SK-N-SH (cell line): ENCODE data around the gene BRD4. TPM values are rescaled to one million over a fixed set of nuclear protein-coding genes. Genes with fewer than 3 reads are reported as not detected.

Source experiments
- CTCF ChIA-PET: fragments of 300-600, 350-600 bp; formaldehyde crosslinking; extraction: SDS; loops from one replicate; lab custom pipeline; 2021; lab: Yijun Ruan, JAX
- POLR2A ChIA-PET: fragments of 350-600 bp; sonication (Branson Sonifier 250); formaldehyde crosslinking; extraction: SDS; loops from one replicate; lab custom pipeline; 2020; ENCODE audit warnings: antibody characterized with exemption, inconsistent platforms; lab: Yijun Ruan, JAX
- DNase-seq: peaks from one replicate; pipeline ENCODE4 v3.0.0; 2012
- H2AFZ ChIP-seq: fragments of 200-600 bp; sonication (generic); 2 replicates; pipeline ENCODE4 v1.8.1; 2016; ENCODE audit warnings: antibody characterized with exemption, mild to moderate bottlenecking, low read depth
- H3F3A ChIP-seq: fragments of 200-600 bp; sonication (generic); replicated peaks from 2 replicates; pipeline ENCODE3; 2016; ENCODE audit warnings: antibody characterized with exemption, mild to moderate bottlenecking; ENCODE audit not compliant: insufficient read depth
- H3K27ac ChIP-seq, 2 experiments: fragments of 200-500 bp in 1 of 2; fragments of 200-600 bp in 1 of 2; sonication (Bioruptor generic) in 1 of 2; sonication (generic), shearing (Covaris generic) in 1 of 2; 2 replicates each; pipeline versions ENCODE4 v1.5.1 to v1.6.1; 2014 to 2016; ENCODE audit warnings: low read depth in 2 of 2, inconsistent platforms in 1 of 2, low read length in 1 of 2, mild to moderate bottlenecking in 1 of 2, mixed read lengths in 1 of 2
- H3K27me3 ChIP-seq: fragments of 200-600 bp; sonication (generic), shearing (Covaris generic); 2 replicates; pipeline ENCODE4 v1.6.1; 2016; ENCODE audit warnings: mixed run types; ENCODE audit not compliant: insufficient read depth
- H3K36me3 ChIP-seq, 2 experiments: fragments of 200-500 bp in 1 of 2; fragments of 200-600 bp in 1 of 2; sonication (Bioruptor generic) in 1 of 2; sonication (generic) in 1 of 2; replicated peaks in 1 of 2; 2 replicates each; pipeline versions ENCODE3 to v1.5.1; 2014 to 2016; ENCODE audit warnings: low read length in 1 of 2, mild to moderate bottlenecking in 1 of 2; ENCODE audit not compliant: insufficient read depth in 2 of 2, control insufficient read depth in 1 of 2
- H3K4me1 ChIP-seq, 2 experiments: fragments of 200-500 bp in 1 of 2; fragments of 200-600 bp in 1 of 2; sonication (Bioruptor generic) in 1 of 2; sonication (generic), shearing (Covaris generic) in 1 of 2; 2 replicates each; pipeline versions ENCODE4 v1.5.1 to v1.6.1; 2014 to 2016; ENCODE audit warnings: low read depth in 1 of 2, low read length in 1 of 2, mixed run types in 1 of 2; ENCODE audit not compliant: insufficient read depth in 2 of 2, control insufficient read depth in 1 of 2
- H3K4me2 ChIP-seq: fragments of 200-600 bp; sonication (generic), shearing (Covaris generic); 2 replicates; pipeline ENCODE4 v1.6.1; 2017; ENCODE audit warnings: mixed run types
- H3K4me3 ChIP-seq, 2 experiments: fragments of 200-500 bp in 1 of 2; fragments of 200-600 bp in 1 of 2; sonication (Bioruptor generic) in 1 of 2; sonication (generic), shearing (Covaris generic) in 1 of 2; 2 replicates each; pipeline versions ENCODE4 v1.5.1 to v1.8.1; 2014 to 2016; ENCODE audit warnings: low read depth in 2 of 2, inconsistent platforms in 1 of 2, low read length in 1 of 2, mild to moderate bottlenecking in 1 of 2, mixed read lengths in 1 of 2, moderate library complexity in 1 of 2
- H3K79me2 ChIP-seq: fragments of 200-600 bp; sonication (generic); 2 replicates; pipeline ENCODE4 v1.8.1; 2017; ENCODE audit warnings: mild to moderate bottlenecking; ENCODE audit not compliant: insufficient read depth
- H3K9ac ChIP-seq: fragments of 200-600 bp; sonication (generic); 2 replicates; pipeline ENCODE4 v1.6.1; 2017; ENCODE audit warnings: mixed run types
- H3K9me2 ChIP-seq: fragments of 200-600 bp; sonication (generic); 2 replicates; pipeline ENCODE4 v1.6.1; 2017; ENCODE audit warnings: mixed run types
- H3K9me3 ChIP-seq: fragments of 200-600 bp; sonication (generic); 2 replicates; pipeline ENCODE4 v1.6.1; 2017; ENCODE audit warnings: mixed run types, mild to moderate bottlenecking, moderate library complexity
- H4K20me1 ChIP-seq: fragments of 200-600 bp; sonication (generic); 2 replicates; pipeline ENCODE4 v1.6.1; 2017; ENCODE audit warnings: mild to moderate bottlenecking, mixed run types; ENCODE audit not compliant: insufficient read depth
- EP300 ChIP-seq, 2 experiments: IDR thresholded peaks; 2 replicates each; pipeline versions ENCODE4 v1.4.0 to v1.6.1; 2012; ENCODE audit warnings: borderline replicate concordance in 1 of 2, low read depth in 1 of 2, low read length in 1 of 2
- GABPA ChIP-seq: IDR thresholded peaks from 2 replicates; pipeline ENCODE4 v1.4.0; 2012; ENCODE audit warnings: low read depth, mild to moderate bottlenecking
- MAX ChIP-seq: IDR thresholded peaks from 2 replicates; pipeline ENCODE4 v1.4.0; 2012; ENCODE audit warnings: low read depth
- NRF1 ChIP-seq: IDR thresholded peaks from 2 replicates; pipeline ENCODE4 v1.6.1; 2012; ENCODE audit warnings: low read depth, mild to moderate bottlenecking, low read length
- RAD21 ChIP-seq: IDR thresholded peaks from 2 replicates; pipeline ENCODE4 v1.6.1; 2012; ENCODE audit warnings: mild to moderate bottlenecking, low read length
- RFX5 ChIP-seq: IDR thresholded peaks from 2 replicates; pipeline ENCODE4 v1.6.1; 2012; ENCODE audit warnings: mild to moderate bottlenecking, improper control_type of control experiment, low read length
- YY1 ChIP-seq: IDR thresholded peaks from 2 replicates; pipeline ENCODE4 v1.4.0; 2012; ENCODE audit warnings: low read depth, mild to moderate bottlenecking
- WGBS: methylation state at CpG from one replicate; pipeline ENCODE4 v1.1.6; 2017; ENCODE audit warnings: low lambda C conversion rate; 5-methylcytosine and 5-hydroxymethylcytosine counted together
- polyA plus RNA-seq, 3 experiments: library from polyadenylated mRNA; depleted of rRNA; stranded (reverse); fragments of >200 nt; gene quantifications; 2 replicates each; pipeline ENCODE4 v1.2.3, GENCODE V29; 2012
- TF ChIP-seq, protein P1 (sequence below): IDR thresholded peaks from 2 replicates; pipeline ENCODE4 v1.6.1; 2012; ENCODE audit warnings: mild to moderate bottlenecking, low read depth, low read length, moderate library complexity
- TF ChIP-seq, protein P2 (sequence below): IDR thresholded peaks from 2 replicates; pipeline ENCODE4 v1.4.0; 2012; ENCODE audit warnings: low read depth, borderline replicate concordance
- TF ChIP-seq, protein P3 (sequence below): IDR thresholded peaks from 2 replicates; pipeline ENCODE4; 2012
- TF ChIP-seq, protein P4 (sequence below): fragments of 150-350 bp; IDR thresholded peaks from 2 replicates; pipeline ENCODE4 v1.6.1; 2017; ENCODE audit warnings: antibody characterized with exemption, low read length, low read depth, borderline replicate concordance

BRD4 gene
- polyA plus RNA-seq, 1 of the 3 experiments (the other 2 are of a cell fraction): 10.0 TPM

DNA sequence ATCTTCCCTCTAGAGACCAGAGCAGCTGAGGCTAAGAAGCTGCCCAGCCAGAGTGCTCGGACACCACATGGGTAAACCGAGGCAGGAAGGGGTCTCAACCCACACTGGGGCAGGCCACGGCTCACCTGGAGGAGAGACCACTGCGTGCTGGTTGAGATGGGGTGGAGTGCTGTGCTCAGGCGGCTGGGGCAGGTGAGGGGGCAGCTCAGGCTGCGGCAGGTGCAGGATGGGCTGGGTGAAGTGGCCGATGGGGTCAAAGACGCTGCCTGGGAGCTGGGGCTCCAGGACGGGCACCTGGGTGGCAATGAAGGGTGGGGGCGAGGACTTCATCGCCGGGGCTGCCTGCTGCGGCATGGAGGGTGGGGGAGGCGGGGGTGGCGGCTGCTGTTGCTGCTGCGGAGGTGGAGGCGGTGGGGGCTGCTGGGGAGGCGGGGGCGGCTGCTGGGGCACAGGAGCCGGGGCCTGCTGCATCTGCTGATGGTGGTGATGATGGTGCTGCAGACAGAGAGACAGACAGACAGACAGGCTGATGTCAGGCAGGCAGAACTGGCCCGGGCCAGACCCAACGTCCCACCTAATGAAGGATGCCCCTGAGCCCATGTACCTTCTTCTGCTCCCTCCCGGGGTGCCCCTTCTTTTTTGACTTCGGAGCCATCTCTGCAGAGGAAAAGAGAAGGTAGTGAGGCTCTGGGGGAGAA is 88.1 kb downstream of the BRD4 start:
- Histone ChIP-seq H3K4me2 (no peak overlapping the region), H2AFZ (no peak overlapping the region), H3K9me2 (no peaks in the 10 kb centered on the region), H3K4me1 (peaks cover 7 to 9% of the 10 kb centered on the region in 2 experiments; a peak in 2 of 4 replicates), H4K20me1 (peaks cover 48% of the 10 kb centered on the region), H3K27ac (no peak overlapping the region), H3K27me3 (no peaks in the 10 kb centered on the region), H3K9ac (no peak overlapping the region), H3K36me3 (peaks cover 21 to 81% of the 10 kb centered on the region in 2 experiments), H3K9me3 (no peaks in the 10 kb centered on the region), H3K79me2 (peaks cover 48% of the 10 kb centered on the region), H3F3A (peaks cover 5% of the 10 kb centered on the region), H3K4me3 (no peak overlapping the region)
- ChIA-PET CTCF (interaction anchor here (0.6 to 1.4 kb wide), 2 partner anchors 16 to 66 kb away, joined by 3 to 4 read pairs; no protein-coding TSS in a partner anchor), POLR2A (no interaction called here)
- DNase-seq: no peak
- TF ChIP-seq RAD21 (no peak), EP300 (IDR thresholded peaks at IDR 0.05; ENCODE audit: borderline replicate concordance in 1 of 2, low read depth in 1 of 2, low read length in 1 of 2) (no peak), GABPA (no peak), RFX5 (no peak), NRF1 (no peak)
- TF ChIP-seq, protein P1, sequence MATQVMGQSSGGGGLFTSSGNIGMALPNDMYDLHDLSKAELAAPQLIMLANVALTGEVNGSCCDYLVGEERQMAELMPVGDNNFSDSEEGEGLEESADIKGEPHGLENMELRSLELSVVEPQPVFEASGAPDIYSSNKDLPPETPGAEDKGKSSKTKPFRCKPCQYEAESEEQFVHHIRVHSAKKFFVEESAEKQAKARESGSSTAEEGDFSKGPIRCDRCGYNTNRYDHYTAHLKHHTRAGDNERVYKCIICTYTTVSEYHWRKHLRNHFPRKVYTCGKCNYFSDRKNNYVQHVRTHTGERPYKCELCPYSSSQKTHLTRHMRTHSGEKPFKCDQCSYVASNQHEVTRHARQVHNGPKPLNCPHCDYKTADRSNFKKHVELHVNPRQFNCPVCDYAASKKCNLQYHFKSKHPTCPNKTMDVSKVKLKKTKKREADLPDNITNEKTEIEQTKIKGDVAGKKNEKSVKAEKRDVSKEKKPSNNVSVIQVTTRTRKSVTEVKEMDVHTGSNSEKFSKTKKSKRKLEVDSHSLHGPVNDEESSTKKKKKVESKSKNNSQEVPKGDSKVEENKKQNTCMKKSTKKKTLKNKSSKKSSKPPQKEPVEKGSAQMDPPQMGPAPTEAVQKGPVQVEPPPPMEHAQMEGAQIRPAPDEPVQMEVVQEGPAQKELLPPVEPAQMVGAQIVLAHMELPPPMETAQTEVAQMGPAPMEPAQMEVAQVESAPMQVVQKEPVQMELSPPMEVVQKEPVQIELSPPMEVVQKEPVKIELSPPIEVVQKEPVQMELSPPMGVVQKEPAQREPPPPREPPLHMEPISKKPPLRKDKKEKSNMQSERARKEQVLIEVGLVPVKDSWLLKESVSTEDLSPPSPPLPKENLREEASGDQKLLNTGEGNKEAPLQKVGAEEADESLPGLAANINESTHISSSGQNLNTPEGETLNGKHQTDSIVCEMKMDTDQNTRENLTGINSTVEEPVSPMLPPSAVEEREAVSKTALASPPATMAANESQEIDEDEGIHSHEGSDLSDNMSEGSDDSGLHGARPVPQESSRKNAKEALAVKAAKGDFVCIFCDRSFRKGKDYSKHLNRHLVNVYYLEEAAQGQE: no peak
- TF ChIP-seq, protein P2, sequence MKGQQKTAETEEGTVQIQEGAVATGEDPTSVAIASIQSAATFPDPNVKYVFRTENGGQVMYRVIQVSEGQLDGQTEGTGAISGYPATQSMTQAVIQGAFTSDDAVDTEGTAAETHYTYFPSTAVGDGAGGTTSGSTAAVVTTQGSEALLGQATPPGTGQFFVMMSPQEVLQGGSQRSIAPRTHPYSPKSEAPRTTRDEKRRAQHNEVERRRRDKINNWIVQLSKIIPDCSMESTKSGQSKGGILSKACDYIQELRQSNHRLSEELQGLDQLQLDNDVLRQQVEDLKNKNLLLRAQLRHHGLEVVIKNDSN: no peak
- WGBS: 95% methylated on average over 14 of the region's 24 CpGs

- H2AFZ ChIP-seq: no peak overlapping the region
- peaks cover 21 to 85% of the 10 kb centered on the region in 2 experiments for H3K36me3 ChIP-seq
- POLR2A ChIA-PET: no interaction called here
- H3K4me3 ChIP-seq: no peak overlapping the region
- H3K27me3 ChIP-seq: no peaks in the 10 kb centered on the region
- H3K9ac ChIP-seq: no peak overlapping the region
- H3K9me2 ChIP-seq: no peaks in the 10 kb centered on the region
- DNase-seq: no peak
- no peak overlapping the region for H3K4me2 ChIP-seq
- no peaks in the 10 kb centered on the region for H3F3A ChIP-seq
- no peaks in the 10 kb centered on the region for H3K9me3 ChIP-seq
- peaks cover 40% of the 10 kb centered on the region for H3K79me2 ChIP-seq
- 92% methylated on average over 11 of the region's 17 CpGs for WGBS
- CTCF ChIA-PET: interaction anchor here (1.2 to 1.4 kb wide), 2 partner anchors 9 to 66 kb away, joined by 4 read pairs; no protein-coding TSS in a partner anchor
- H3K4me1 ChIP-seq: peaks cover 3 to 4% of the 10 kb centered on the region in 2 experiments; a peak in 2 of 4 replicates
- H4K20me1 ChIP-seq: peaks cover 39% of the 10 kb centered on the region
- no peak overlapping the region for H3K27ac ChIP-seq
- TF ChIP-seq, protein P2: no peak
- TF ChIP-seq, protein P3, sequence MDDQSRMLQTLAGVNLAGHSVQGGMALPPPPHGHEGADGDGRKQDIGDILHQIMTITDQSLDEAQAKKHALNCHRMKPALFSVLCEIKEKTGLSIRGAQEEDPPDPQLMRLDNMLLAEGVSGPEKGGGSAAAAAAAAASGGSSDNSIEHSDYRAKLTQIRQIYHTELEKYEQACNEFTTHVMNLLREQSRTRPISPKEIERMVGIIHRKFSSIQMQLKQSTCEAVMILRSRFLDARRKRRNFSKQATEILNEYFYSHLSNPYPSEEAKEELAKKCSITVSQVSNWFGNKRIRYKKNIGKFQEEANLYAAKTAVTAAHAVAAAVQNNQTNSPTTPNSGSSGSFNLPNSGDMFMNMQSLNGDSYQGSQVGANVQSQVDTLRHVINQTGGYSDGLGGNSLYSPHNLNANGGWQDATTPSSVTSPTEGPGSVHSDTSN: no peak
- no peak for TF ChIP-seq RAD21
- TF ChIP-seq, protein P4, sequence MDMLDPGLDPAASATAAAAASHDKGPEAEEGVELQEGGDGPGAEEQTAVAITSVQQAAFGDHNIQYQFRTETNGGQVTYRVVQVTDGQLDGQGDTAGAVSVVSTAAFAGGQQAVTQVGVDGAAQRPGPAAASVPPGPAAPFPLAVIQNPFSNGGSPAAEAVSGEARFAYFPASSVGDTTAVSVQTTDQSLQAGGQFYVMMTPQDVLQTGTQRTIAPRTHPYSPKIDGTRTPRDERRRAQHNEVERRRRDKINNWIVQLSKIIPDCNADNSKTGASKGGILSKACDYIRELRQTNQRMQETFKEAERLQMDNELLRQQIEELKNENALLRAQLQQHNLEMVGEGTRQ: no peak
- TF ChIP-seq MAX: no peak
- TF ChIP-seq, protein P1: no peak
- no peak for TF ChIP-seq YY1
Observed at GRCh38 chr19:15243236-15243957, 88.9 kb downstream of the BRD4 start.
